Brain pericyte (primary cell): ENCODE results near the gene PIBF1.
"Not testable (repeated sequence)": the region's sequence is repeated elsewhere in the genome, so short reads cannot be mapped to it uniquely, and the experiment has no call there.

ENCODE experiments used
- DNase-seq: peaks from one replicate; pipeline ENCODE4 v3.0.0-alpha.2; 2012; ENCODE audit warnings: low read depth, low spot score

PIBF1 gene

GRCh38 chr13:72901546-72901945, 119.6 kb downstream of the PIBF1 start:
- not testable (repeated sequence) for DNase-seq

GRCh38 chr13:72908416-72908815, 126.5 kb downstream of the PIBF1 start:
- DNase-seq: no peak

DNA sequence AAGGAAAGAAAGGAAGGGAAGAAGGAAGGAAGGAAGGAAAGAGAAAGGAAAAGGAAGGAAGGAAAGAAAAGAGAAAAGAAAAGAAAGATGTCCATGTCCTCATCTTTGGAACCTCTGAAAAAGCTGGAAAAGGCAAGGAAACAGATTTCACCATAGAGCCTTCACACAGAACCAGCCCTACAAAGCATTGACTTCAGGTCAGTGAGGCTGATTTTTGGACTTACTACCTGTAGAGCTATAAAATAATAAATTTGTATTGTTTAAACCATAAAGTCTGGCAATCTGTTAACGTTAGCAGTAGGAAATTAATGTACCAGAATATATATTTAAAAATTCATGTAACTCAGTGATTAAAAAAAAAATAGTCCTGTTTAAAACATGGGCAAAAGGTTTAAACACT, 130.0 kb downstream of the PIBF1 start:
- DNase-seq: no peak

- no peak for DNase-seq
Measured at GRCh38 chr13:72920097-72920496, 138.2 kb downstream of the PIBF1 start.

DNA sequence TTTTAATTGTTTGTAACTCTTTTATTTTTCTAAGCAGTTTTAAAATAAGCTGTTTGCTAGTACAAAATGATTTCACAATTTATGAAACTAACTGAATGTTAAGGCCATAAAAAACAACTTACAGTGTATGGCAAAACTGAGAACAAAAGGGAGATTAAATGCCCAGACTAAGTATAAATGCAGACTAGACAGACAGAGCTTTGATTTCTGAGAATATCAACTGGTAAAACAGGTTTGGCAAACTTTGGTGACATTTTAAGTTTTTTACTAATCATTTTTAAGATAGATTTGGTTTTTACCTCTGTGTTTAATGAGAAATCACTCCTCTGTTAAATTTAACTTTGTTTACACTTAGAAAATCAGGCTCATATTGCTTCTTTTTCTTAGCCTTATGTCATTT, 149.4 kb downstream of the PIBF1 start:
- no peak for DNase-seq

DNA sequence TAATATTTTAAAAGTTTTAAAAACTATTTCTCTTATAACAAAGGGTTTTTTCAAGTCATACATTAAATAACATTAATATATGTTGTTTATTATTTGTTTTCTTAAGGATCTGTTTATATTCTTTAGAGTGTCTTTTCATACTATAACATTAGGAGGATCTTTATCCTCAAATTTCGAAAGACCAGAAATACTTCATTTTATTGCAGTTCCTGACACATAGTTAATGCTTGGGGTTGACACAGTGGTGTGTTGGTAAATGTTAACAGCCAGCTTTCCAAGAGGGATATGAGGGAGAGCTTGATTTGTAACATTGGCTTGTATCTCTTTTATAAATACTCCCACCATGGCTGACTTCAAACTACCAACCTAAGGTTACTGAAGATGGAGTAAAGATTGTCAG, 150.3 kb downstream of the PIBF1 start:
- no peak for DNase-seq

DNA sequence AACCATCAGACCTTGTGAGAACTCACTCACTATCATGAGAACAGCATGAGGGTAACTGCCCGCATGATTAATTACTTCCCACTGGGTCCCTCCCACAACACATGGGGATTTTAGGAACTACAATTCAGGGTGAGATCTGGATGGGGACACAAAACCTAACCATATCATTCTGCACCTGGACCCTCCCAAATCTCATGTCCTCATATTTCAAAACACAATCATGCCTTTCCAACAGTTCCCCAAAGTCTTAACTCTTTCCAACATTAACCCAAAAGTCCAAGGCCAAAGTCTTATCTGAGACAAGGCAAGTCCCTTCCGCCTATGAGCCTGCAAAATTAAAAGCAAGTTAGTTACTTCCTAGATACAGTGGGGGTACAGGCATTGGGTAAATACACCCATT, 164.3 kb downstream of the PIBF1 start:
- not testable (repeated sequence) for DNase-seq

DNA sequence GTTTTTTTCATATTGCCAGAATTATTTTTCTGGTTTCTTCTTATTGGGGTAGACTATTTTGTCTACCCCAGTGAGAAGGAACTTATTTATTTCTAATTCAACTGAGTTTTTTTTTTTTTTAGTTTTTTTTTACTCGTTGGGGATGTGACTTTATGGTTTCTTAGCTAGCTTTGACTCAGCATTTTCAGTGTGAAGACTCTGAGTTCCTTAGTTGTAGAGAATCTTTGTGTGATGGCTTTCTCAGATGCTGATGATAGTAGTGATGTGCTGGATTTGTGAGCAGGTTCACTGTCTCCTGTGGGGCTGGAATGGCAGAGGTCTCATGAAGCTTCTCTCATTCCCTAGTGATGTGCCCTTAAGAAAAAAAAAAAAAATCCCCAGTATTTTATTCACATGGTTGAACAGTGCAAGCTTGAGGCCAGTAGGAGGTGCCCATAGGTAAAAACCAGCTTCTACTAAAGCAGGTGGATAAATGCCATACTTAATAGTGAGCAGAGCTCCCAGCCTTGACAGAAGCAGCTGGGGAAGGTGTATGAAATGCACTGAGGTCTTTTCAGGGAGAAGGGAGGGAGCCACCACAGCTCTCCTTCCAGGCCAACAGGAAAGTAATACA, 170.7 kb downstream of the PIBF1 start:
- no peak for DNase-seq

DNA sequence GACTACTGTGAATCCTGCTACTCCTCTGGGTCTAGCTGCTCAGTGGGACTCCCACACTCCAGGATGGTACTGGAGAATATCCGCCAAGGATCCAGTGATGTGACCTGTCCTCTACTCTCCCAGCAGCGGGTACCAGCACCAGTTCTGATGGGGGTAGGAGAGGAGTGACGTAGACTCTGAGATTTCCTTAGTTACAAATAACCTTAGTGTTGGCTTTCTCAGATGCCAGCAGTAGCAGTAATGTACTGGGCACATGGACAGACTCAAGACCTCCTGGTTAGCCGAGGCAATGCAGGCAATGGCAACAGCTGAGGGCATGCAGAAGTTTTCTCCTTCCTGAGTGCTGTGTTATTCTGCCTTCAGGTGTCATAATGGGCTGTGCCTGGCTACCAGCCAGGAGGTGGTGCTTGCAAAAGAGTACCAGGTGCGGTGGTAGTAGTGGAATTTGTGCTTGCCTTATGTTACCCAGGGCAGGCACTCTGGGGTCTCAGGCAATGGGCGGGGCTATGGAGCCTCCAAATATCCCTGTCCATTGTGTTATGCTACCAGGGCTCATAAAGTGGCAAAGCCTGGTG, 171.5 kb downstream of the PIBF1 start:
- no peak for DNase-seq

DNA sequence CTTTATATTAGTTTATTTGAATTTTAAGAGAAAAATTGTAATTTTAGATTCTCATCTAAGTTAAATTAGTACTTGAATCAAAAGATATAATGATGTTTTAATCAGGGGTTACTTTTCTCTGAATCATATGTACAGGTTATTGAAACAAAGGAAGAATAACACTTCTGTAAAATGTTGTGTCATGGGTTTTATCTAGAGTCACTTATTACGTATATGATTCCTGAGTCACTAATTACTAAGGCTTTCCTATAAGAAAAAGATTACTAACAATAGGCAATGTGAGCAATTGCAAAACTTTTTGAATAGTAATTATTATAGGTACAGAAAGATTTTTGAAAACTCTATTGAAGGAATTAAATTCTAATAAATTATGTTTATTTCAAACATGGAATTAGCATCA, 177.7 kb downstream of the PIBF1 start:
- no peak for DNase-seq

GRCh38 chr13:72960114-72960513, 178.2 kb downstream of the PIBF1 start:
- no peak for DNase-seq

- no peak for DNase-seq
Measured at GRCh38 chr13:72960541-72960940, 178.6 kb downstream of the PIBF1 start.

DNA sequence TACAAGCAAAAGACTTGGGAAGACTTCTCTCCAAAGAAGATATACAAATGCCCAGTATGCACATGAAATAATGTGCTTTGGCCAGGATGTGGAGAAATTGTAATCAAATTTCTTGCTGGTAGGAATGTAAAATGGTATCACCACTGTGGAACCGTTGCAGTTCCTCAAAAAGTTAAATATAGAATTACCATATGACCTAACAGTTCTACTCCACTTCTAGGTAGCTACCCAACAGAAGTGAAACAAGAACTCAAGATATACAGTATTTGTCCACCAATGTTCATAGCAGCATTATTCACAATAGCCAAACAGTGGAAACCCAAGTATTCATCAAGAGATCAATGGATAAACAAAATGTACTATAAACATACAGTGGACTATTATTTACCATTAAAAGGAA, 181.8 kb downstream of the PIBF1 start:
- DNase-seq: no peak

DNA sequence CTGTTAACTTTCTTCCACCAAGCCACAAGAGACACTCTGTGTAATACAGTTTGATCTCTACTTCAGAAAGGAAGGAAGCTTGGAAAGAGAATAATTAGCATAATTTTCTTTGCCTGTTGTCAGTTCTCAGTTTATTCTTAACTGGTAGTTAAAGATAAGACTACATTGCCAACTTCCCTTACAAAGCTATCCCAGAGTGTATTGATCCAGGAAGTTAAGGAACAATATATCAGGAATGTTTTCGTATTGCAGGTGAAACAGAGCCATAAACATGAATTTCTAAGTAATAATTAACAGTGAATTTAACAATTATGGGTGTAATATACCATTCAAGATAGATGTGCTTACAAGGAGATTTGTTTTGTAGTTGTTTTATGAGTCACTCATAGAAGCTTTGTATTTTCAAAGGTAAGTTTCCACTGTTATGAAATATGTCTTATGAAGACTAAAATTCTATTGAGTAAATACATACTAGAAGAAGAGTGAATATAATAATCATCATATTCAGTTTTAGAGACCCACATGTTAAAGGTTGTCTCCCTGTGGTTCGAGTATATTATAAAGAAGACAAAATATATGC, 188.5 kb downstream of the PIBF1 start:
- no peak for DNase-seq

GRCh38 chr13:72970956-72971355, 189.0 kb downstream of the PIBF1 start:
- DNase-seq: no peak

GRCh38 chr13:72973234-72973633, 191.3 kb downstream of the PIBF1 start:
- DNase-seq: no peak

GRCh38 chr13:72983085-72983768, 201.3 kb downstream of the PIBF1 start:
- DNase-seq: no peak

GRCh38 chr13:72985610-72986009, 203.7 kb downstream of the PIBF1 start:
- DNase-seq: no peak

DNA sequence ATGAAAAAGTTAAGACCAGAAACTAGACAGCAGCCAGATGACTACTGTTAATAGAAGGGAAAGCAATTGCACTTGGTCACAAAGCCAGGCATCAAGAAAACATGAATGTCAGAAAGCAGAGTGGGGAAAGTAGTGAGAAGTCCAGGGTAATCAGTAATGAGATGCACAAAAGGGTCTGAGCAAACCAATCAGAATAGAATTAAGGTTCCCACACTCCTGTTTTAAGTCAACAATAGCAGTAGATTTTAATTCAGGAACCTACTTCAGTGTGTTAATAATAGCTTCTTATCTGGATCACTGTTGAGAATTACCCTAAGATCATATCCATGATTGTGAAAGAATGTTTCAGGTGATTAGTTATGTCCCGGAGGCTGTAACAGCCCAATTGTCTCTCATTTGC, 204.3 kb downstream of the PIBF1 start:
- no peak for DNase-seq

- DNase-seq: no peak
Measured at GRCh38 chr13:72990953-72991352, 209.0 kb downstream of the PIBF1 start.

DNA sequence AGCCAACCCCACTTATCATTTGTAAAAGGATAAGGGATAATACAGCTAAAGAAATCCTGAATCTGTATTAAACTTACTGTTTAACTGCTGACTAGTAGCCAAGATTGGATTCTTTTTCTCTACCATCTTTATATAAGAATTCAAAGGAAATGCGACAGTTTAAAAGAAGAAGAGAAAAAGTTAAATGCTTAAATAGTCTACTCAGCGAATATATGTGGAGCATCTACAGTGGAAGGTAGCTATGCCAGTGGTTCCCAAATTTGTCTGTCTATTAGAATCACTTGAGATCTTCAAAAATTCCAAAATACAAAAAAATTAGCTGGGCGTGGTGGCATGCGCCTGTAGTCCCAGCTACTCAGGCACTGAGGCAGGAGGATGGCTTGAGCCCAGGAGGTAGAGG, 216.1 kb downstream of the PIBF1 start:
- no peak for DNase-seq

- no peak for DNase-seq
Measured at GRCh38 chr13:73000027-73000674, 218.2 kb downstream of the PIBF1 start.
